Parathyroid adenoma (tissue), 2 donors: ENCODE results near the gene MAN1A2.

Experiments
- H2AFZ ChIP-seq: fragments of 300-600 bp; sonication (generic); one replicate; pipeline ENCODE4 v1.7.0; 2017; ENCODE audit warnings: antibody characterized with exemption, mild to moderate bottlenecking
- H3K27ac ChIP-seq: fragments of 300-600 bp; sonication (generic); one replicate; pipeline ENCODE4 v1.7.0; 2017
- H3K27me3 ChIP-seq: fragments of 300-600 bp; sonication (generic); one replicate; pipeline ENCODE4 v1.7.0; 2017; ENCODE audit warnings: low read length; ENCODE audit not compliant: control insufficient read depth, insufficient read depth
- H3K36me3 ChIP-seq: fragments of 300-600 bp; sonication (generic); one replicate; pipeline ENCODE4 v1.7.0; 2017; ENCODE audit warnings: low read length; ENCODE audit not compliant: control insufficient read depth, insufficient read depth
- H3K4me1 ChIP-seq: fragments of 300-600 bp; sonication (generic); one replicate; pipeline ENCODE4 v1.7.0; 2017; ENCODE audit warnings: control low read depth
- H3K4me2 ChIP-seq: fragments of 300-600 bp; sonication (generic); one replicate; pipeline ENCODE4 v1.7.0; 2017; ENCODE audit warnings: low read length
- H3K4me3 ChIP-seq: fragments of 300-600 bp; sonication (generic); one replicate; pipeline ENCODE4 v1.7.0; 2017; ENCODE audit warnings: low read depth, low read length
- H3K79me2 ChIP-seq: fragments of 300-600 bp; sonication (generic); one replicate; pipeline ENCODE4 v1.7.0; 2017; ENCODE audit warnings: control low read depth
- H3K9ac ChIP-seq: fragments of 300-600 bp; sonication (generic); one replicate; pipeline ENCODE4 v1.7.0; 2017; ENCODE audit warnings: mild to moderate bottlenecking
- H3K9me3 ChIP-seq: fragments of 300-600 bp; sonication (generic); one replicate; pipeline ENCODE4 v1.7.0; 2017; ENCODE audit warnings: low read length; ENCODE audit not compliant: control insufficient read depth
- TF ChIP-seq, protein P1 (sequence below): fragments of 300-600 bp; sonication (generic); IDR thresholded peaks from one replicate; pipeline ENCODE4 v1.7.0; 2017; ENCODE audit warnings: antibody characterized with exemption, mild to moderate bottlenecking
- donor health status: primary hyperparathyroidism.

Gene MAN1A2

DNA sequence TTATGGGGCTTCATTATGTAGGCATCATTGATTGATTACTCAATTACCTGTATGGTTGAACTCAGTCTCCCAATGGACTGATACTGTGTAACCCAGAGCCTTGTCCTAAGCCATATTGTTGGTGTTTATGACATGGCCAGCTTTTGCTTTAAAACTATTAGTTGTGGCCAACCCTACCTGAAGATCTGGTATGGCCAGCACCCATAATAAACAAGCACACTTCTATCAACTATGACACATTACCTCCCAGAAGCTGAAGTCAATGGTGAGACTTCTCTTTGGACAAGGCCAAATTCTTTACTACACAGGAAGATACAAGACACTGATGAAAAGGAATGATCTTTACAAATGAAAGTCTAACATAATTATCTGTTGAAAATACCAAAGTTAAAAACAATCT, 28.8 kb downstream of the MAN1A2 start:
- H3K4me2 ChIP-seq, result no peak overlapping the region
- H3K27me3 ChIP-seq, result no peaks in the 10 kb centered on the region
- no peak overlapping the region for H2AFZ ChIP-seq
- H3K4me1 ChIP-seq, result peaks cover 2% of the 10 kb centered on the region
- no peaks in the 10 kb centered on the region for H3K36me3 ChIP-seq
- no peak overlapping the region for H3K4me3 ChIP-seq
- peaks cover 2% of the 10 kb centered on the region for H3K79me2 ChIP-seq
- no peak overlapping the region for H3K27ac ChIP-seq
- no peaks in the 10 kb centered on the region for H3K9me3 ChIP-seq
- TF ChIP-seq, protein P1, sequence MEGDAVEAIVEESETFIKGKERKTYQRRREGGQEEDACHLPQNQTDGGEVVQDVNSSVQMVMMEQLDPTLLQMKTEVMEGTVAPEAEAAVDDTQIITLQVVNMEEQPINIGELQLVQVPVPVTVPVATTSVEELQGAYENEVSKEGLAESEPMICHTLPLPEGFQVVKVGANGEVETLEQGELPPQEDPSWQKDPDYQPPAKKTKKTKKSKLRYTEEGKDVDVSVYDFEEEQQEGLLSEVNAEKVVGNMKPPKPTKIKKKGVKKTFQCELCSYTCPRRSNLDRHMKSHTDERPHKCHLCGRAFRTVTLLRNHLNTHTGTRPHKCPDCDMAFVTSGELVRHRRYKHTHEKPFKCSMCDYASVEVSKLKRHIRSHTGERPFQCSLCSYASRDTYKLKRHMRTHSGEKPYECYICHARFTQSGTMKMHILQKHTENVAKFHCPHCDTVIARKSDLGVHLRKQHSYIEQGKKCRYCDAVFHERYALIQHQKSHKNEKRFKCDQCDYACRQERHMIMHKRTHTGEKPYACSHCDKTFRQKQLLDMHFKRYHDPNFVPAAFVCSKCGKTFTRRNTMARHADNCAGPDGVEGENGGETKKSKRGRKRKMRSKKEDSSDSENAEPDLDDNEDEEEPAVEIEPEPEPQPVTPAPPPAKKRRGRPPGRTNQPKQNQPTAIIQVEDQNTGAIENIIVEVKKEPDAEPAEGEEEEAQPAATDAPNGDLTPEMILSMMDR, result no peak
- H3K9ac ChIP-seq, result no peak overlapping the region

DNA sequence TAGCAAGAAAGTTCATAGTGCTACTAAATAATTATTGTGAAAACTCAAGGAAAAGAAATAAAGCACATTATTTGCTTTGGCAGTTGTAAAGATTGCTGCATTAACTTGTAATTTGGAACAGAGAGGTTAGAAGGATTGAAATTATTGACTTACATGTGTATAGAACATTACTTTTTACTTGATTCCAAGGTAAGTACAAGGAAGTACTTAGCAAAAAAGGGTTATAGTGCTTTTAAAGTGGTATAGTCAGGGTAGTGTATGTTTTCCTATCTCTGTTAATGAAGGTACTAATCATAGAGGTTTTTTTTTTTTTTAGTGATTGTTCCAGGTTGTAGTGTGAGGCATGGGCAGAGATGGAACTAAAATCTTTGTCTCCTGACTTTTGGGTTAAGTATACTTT, 29.4 kb downstream of the MAN1A2 start:
- no peaks in the 10 kb centered on the region for H3K27me3 ChIP-seq
- H3K27ac ChIP-seq, result no peak overlapping the region
- H3K4me2 ChIP-seq, result no peak overlapping the region
- H3K4me3 ChIP-seq, result no peak overlapping the region
- no peak overlapping the region for H3K9ac ChIP-seq
- no peak overlapping the region for H2AFZ ChIP-seq
- H3K36me3 ChIP-seq, result no peaks in the 10 kb centered on the region
- H3K4me1 ChIP-seq, result peaks cover 2% of the 10 kb centered on the region
- H3K79me2 ChIP-seq, result peaks cover 2% of the 10 kb centered on the region
- H3K9me3 ChIP-seq, result no peaks in the 10 kb centered on the region
- TF ChIP-seq, protein P1, result no peak

DNA sequence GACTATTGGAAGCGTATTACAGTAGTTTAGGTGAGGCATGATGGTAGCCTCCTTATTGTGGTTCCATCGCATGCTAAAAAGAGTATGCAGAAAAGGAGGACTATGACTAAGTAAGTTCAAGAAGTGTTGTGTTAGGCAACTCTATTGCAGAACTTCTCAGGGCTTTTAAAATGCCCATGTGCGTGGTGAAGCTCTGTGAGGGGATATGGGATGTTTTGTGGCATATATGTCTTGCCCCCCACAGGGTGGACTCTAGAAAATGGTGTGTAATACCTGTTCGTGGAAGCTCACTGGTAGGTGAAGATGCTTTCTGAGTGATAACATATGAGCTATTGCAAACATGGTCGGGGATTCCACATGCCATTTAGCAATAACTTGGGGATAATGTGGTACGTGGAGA, 31.7 kb downstream of the MAN1A2 start:
- TF ChIP-seq, protein P1, result no peak
- peaks cover 2% of the 10 kb centered on the region for H3K79me2 ChIP-seq
- H3K36me3 ChIP-seq, result no peaks in the 10 kb centered on the region
- H3K27ac ChIP-seq, result no peak overlapping the region
- no peaks in the 10 kb centered on the region for H3K4me1 ChIP-seq
- H3K9ac ChIP-seq, result no peak overlapping the region
- H2AFZ ChIP-seq, result no peak overlapping the region
- no peak overlapping the region for H3K4me2 ChIP-seq
- no peaks in the 10 kb centered on the region for H3K9me3 ChIP-seq
- H3K4me3 ChIP-seq, result no peak overlapping the region
- no peaks in the 10 kb centered on the region for H3K27me3 ChIP-seq

DNA sequence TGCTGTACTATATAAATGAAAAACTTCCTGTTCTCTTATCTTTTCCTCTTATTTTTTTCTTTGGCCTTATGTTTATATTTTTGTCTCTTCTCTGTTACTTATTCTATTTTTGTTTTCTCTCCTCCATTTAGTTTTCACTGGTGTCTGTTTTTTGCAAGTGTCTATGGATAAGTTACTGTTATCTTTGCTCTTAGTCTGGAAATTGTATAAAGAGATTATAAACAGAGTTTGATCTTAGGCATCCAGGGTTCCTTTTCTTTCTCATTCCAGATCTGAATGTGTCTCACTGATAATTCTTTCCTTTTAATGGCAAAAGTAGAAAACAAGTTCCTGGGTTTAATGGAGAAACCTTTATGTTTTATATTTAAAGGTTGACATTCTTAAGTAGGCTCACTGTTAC, 34.5 kb downstream of the MAN1A2 start:
- H3K9me3 ChIP-seq, result no peaks in the 10 kb centered on the region
- TF ChIP-seq, protein P1, result no peak
- no peaks in the 10 kb centered on the region for H3K27me3 ChIP-seq
- no peak overlapping the region for H3K9ac ChIP-seq
- H3K36me3 ChIP-seq, result no peaks in the 10 kb centered on the region
- H2AFZ ChIP-seq, result no peak overlapping the region
- H3K79me2 ChIP-seq, result peaks cover 2% of the 10 kb centered on the region
- H3K4me2 ChIP-seq, result no peak overlapping the region
- no peaks in the 10 kb centered on the region for H3K4me1 ChIP-seq
- H3K27ac ChIP-seq, result no peak overlapping the region
- no peak overlapping the region for H3K4me3 ChIP-seq

DNA sequence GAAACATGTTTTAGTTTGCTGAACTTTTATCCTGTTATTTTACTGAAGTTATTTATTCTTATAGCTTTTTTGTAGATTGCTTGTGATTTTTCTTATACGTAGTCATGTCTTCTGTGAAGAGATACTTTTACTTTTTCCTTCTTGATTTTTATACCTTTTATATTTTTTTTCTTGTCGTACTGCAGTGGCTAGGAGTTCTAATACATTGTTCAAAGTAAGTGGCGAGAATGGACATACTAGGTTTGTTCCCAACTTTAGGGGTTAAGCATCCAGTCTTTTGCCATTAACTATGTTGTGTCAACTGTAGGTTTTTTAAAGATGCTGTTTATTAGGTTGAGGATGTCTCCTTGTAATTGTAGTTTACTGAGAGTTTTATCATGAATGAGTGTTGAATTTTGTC, 36.3 kb downstream of the MAN1A2 start:
- H3K4me2 ChIP-seq, result no peak overlapping the region
- TF ChIP-seq, protein P1, result no peak
- no peaks in the 10 kb centered on the region for H3K4me1 ChIP-seq
- no peak overlapping the region for H3K9ac ChIP-seq
- no peaks in the 10 kb centered on the region for H3K36me3 ChIP-seq
- H2AFZ ChIP-seq, result no peak overlapping the region
- H3K27ac ChIP-seq, result no peak overlapping the region
- H3K4me3 ChIP-seq, result no peak overlapping the region
- no peaks in the 10 kb centered on the region for H3K27me3 ChIP-seq
- H3K9me3 ChIP-seq, result no peaks in the 10 kb centered on the region
- H3K79me2 ChIP-seq, result no peaks in the 10 kb centered on the region
